B cell (primary cell): ENCODE data around the gene AK8. TPM values are rescaled to one million over a fixed set of nuclear protein-coding genes. Genes with fewer than 3 reads are reported as not detected.

Source experiments
- ATAC-seq: fragments of 200-7000 bp; cut with Tn5 transposase; one replicate; pipeline ENCODE4 v1.10.0; 2021; ENCODE audit warnings: low read depth, mild to moderate bottlenecking, moderate number of reproducible peaks, moderate library complexity
- CTCF ChIA-PET: fragments of 350-600 bp; sonication (Branson Sonifier 250); formaldehyde crosslinking; loops from one replicate; lab custom pipeline; 2021; ENCODE audit warnings: antibody characterized with exemption, inconsistent platforms; lab: Charles Lee
- POLR2A ChIA-PET: fragments of 350-600 bp; sonication (Branson Sonifier 250); formaldehyde crosslinking; loops from one replicate; lab custom pipeline; 2021; ENCODE audit warnings: antibody characterized with exemption; lab: Charles Lee
- DNase-seq: peaks from one replicate; pipeline ENCODE4 v3.0.0; 2013
- H2AFZ ChIP-seq: 2 replicates; pipeline ENCODE4 v1.6.1; 2012; ENCODE audit warnings: mild to moderate bottlenecking, low read depth, low read length; ENCODE audit not compliant: insufficient read depth, poor library complexity, severe bottlenecking
- H3K27ac ChIP-seq, 2 donors: 1 replicate in 1 of 2; 2 replicates in 1 of 2; pipeline ENCODE4 v1.5.1; 2012 to 2013; ENCODE audit warnings: low read length in 2 of 2, mild to moderate bottlenecking in 2 of 2, moderate library complexity in 1 of 2
- H3K27me3 ChIP-seq, 4 experiments: fragments of 200-600 bp in 1 of 4; sonication (generic) in 1 of 4; replicated peaks in 1 of 4; 1 replicate in 2 of 4; 2 replicates in 2 of 4; pipeline versions ENCODE4 v1.6.1 to v1.7.0; 2013 to 2016; ENCODE audit warnings: low read length in 3 of 4, mild to moderate bottlenecking in 2 of 4, mixed read lengths in 1 of 4, moderate library complexity in 1 of 4; ENCODE audit not compliant: insufficient read depth in 4 of 4, control insufficient read depth in 3 of 4; ENCODE audit errors: control extremely low read depth in 1 of 4
- H3K36me3 ChIP-seq, 2 experiments: replicated peaks in 1 of 2; 1 replicate in 1 of 2; 2 replicates in 1 of 2; pipeline versions ENCODE4 v1.6.1 to v1.7.1; 2013; ENCODE audit warnings: low read length in 1 of 2; ENCODE audit not compliant: insufficient read depth in 2 of 2, control insufficient read depth in 1 of 2; ENCODE audit errors: control extremely low read depth in 1 of 2, extremely low read depth in 1 of 2
- H3K4me1 ChIP-seq, 2 donors: fragments of 200-600 bp in 1 of 2; sonication (generic) in 1 of 2; 1 replicate in 1 of 2; 2 replicates in 1 of 2; pipeline versions ENCODE4 v1.5.1 to v1.6.1; 2013 to 2017; ENCODE audit warnings: low read length in 2 of 2; ENCODE audit not compliant: control insufficient read depth in 2 of 2, insufficient read depth in 2 of 2
- H3K4me2 ChIP-seq: replicated peaks from 2 replicates; pipeline ENCODE3; 2012; ENCODE audit warnings: mild to moderate bottlenecking, low read depth, low read length; ENCODE audit not compliant: poor library complexity, severe bottlenecking
- H3K4me3 ChIP-seq, 5 experiments: fragments of 200-600 bp in 1 of 5; sonication (generic) in 1 of 5; 1 replicate in 3 of 5; 2 replicates in 2 of 5; pipeline versions ENCODE4 v1.5.1 to v1.7.0; 2011 to 2016; ENCODE audit warnings: low read length in 4 of 5, mild to moderate bottlenecking in 4 of 5, low read depth in 2 of 5, control low read depth in 1 of 5, moderate library complexity in 1 of 5; ENCODE audit not compliant: insufficient read depth in 1 of 5; ENCODE audit errors: control extremely low read depth in 1 of 5, extremely low read depth in 1 of 5
- H3K79me2 ChIP-seq: fragments of 200-600 bp; sonication (generic); one replicate; pipeline ENCODE4 v1.6.0; 2016; ENCODE audit warnings: low read length; ENCODE audit not compliant: control insufficient read depth, insufficient read depth
- H3K9ac ChIP-seq: fragments of 200-600 bp; sonication (generic); 2 replicates; pipeline ENCODE4 v1.6.1; 2017; ENCODE audit warnings: mild to moderate bottlenecking, low read length, moderate library complexity
- H3K9me3 ChIP-seq, 3 donors: one replicate each; pipeline versions ENCODE4 v1.6.1 to v1.7.1; 2013; ENCODE audit warnings: low read length in 2 of 3; ENCODE audit not compliant: control insufficient read depth in 2 of 3, insufficient read depth in 1 of 3; ENCODE audit errors: control extremely low read depth in 1 of 3
- H4K20me1 ChIP-seq: 2 replicates; pipeline ENCODE4 v1.6.0; 2012; ENCODE audit warnings: mild to moderate bottlenecking, low read length; ENCODE audit not compliant: insufficient read depth, control insufficient read depth, poor library complexity, severe bottlenecking
- H3K27ac Mint-ChIP-seq: one replicate; pipeline ENCODE4 v1.8.0; 2021; ENCODE audit warnings: mixed read lengths
- H3K27me3 Mint-ChIP-seq: one replicate; pipeline ENCODE4 v1.8.0; 2021; ENCODE audit warnings: mixed read lengths
- H3K4me1 Mint-ChIP-seq: one replicate; pipeline ENCODE4 v1.8.0; 2021; ENCODE audit warnings: mixed read lengths
- H3K4me3 Mint-ChIP-seq: one replicate; pipeline ENCODE4 v1.8.0; 2021; ENCODE audit warnings: mixed read lengths
- H3K9me3 Mint-ChIP-seq: one replicate; pipeline ENCODE4 v1.8.0; 2022; ENCODE audit warnings: mixed read lengths; ENCODE audit not compliant: insufficient read depth
- EZH2 ChIP-seq: IDR thresholded peaks from 2 replicates; pipeline ENCODE4 v1.6.1; 2012; ENCODE audit warnings: borderline replicate concordance, low read depth, mild to moderate bottlenecking, moderate library complexity, low read length; ENCODE audit not compliant: insufficient read depth, poor library complexity, severe bottlenecking
- WGBS: methylation state at CpG from one replicate; pipeline ENCODE4 v1.1.5; 2013; ENCODE audit warnings: missing lambda C conversion rate; ENCODE audit not compliant: insufficient coverage; 5-methylcytosine and 5-hydroxymethylcytosine counted together
- intact Hi-C: fragments of 100-400 bp; cut with micrococcal nuclease; formaldehyde crosslinking; loops from one replicate; pipeline ENCODE4 v1.10.0; 2022
- polyA plus RNA-seq: library from polyadenylated mRNA; depleted of rRNA; stranded (reverse); fragments of >200 nt; gene quantifications from 2 replicates; pipeline ENCODE4 v1.2.3, GENCODE V29; 2012
- total RNA-seq, 2 donors: library from RNA; stranded (reverse); fragments of 120-200 nt in 1 of 2; gene quantifications; 1 replicate in 1 of 2; 2 replicates in 1 of 2; pipeline versions ENCODE4 v1.2.3 to v1.2.4, GENCODE V29; 2013 to 2022
- TF ChIP-seq, protein P1 (sequence below): fragments of 200-600 bp; IDR thresholded peaks from one replicate; pipeline ENCODE4 v1.8.0; 2022; ENCODE audit warnings: antibody characterized with exemption, mild to moderate bottlenecking

AK8 gene
- total and polyA plus RNA-seq, 2 donors (not counting 1 experiment from before 2014, with no cell fraction given), result 1.9 to 8.6 TPM

DNA sequence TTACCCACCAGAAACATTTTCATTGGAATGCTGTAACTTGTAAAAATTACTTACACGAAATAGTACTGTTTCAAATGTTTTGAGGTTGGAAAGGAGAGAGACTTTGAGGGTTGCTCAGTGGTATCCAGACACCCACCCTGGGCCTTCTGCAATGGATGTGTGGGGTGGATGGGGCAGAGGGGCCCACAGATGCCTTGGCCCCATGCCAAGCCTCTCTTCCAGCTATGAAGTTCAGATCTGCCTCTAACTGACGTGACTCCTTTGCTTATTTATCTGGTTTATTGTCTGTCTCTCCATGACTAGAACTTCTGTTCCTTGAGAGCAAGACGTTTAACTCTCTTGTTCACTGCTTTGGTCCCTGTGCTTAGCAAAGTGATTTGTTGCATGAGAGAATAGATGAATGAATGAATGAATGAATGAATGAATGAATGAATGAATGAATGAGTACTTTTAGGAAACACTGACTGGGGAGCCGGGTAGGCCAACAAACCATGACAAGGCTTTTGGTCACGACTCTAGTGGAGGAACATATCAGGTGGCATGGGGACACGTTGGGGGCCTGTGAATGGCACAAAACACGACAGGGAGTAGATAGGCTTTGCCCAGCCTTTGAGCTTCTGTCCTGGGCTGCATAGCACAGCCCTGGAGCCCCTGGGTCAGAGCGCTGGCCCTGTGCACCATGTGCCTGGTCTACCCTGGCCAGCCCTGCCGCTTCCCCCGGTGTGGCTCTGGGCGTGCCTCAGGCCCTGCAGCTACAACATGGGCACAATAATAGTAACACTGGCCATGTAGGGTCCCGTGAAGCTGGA lies 31.8 kb downstream of the AK8 start:
- no peaks in the 10 kb centered on the region for H3K9me3 Mint-ChIP-seq
- H3K4me3 Mint-ChIP-seq, result no peak overlapping the region
- no peak overlapping the region for H3K4me3 ChIP-seq
- DNase-seq, result no peak
- H3K27ac Mint-ChIP-seq, result no peak overlapping the region
- no peak overlapping the region for H3K9ac ChIP-seq
- no peak overlapping the region for H3K27ac ChIP-seq
- POLR2A ChIA-PET, result no interaction called here
- no peaks in the 10 kb centered on the region for H3K79me2 ChIP-seq
- H3K4me2 ChIP-seq, result no peak overlapping the region
- intact Hi-C loops, result no loop called here
- TF ChIP-seq, protein P1, sequence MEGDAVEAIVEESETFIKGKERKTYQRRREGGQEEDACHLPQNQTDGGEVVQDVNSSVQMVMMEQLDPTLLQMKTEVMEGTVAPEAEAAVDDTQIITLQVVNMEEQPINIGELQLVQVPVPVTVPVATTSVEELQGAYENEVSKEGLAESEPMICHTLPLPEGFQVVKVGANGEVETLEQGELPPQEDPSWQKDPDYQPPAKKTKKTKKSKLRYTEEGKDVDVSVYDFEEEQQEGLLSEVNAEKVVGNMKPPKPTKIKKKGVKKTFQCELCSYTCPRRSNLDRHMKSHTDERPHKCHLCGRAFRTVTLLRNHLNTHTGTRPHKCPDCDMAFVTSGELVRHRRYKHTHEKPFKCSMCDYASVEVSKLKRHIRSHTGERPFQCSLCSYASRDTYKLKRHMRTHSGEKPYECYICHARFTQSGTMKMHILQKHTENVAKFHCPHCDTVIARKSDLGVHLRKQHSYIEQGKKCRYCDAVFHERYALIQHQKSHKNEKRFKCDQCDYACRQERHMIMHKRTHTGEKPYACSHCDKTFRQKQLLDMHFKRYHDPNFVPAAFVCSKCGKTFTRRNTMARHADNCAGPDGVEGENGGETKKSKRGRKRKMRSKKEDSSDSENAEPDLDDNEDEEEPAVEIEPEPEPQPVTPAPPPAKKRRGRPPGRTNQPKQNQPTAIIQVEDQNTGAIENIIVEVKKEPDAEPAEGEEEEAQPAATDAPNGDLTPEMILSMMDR, result no peak
- no peak for TF ChIP-seq EZH2
- ATAC-seq, result no peak
- H3K27me3 Mint-ChIP-seq, result no peaks in the 10 kb centered on the region
- no peaks in the 10 kb centered on the region for H4K20me1 ChIP-seq
- CTCF ChIA-PET, result interaction anchor here (1.5 kb wide), 1 partner anchor 56 kb away, joined by 9 read pairs; no protein-coding TSS in a partner anchor
- no peaks in the 10 kb centered on the region for H3K9me3 ChIP-seq
- H3K36me3 ChIP-seq, result no peaks in the 10 kb centered on the region
- WGBS, result 92% methylated on average over 10 of the region's 12 CpGs
- H3K4me1 Mint-ChIP-seq, result peaks cover 17% of the 10 kb centered on the region
- H3K27me3 ChIP-seq, result no peaks in the 10 kb centered on the region
- peaks cover 0 to 27% of the 10 kb centered on the region in 2 donors for H3K4me1 ChIP-seq
- no peak overlapping the region for H2AFZ ChIP-seq
